ENCODE results near the gene COL23A1. TPM values are rescaled to one million over a fixed set of nuclear protein-coding genes. Genes with fewer than 3 reads are reported as not detected.
A peak's percentile ranks its signal among the peaks of the same experiment; 100 is the strongest.

COL23A1 gene
- total and polyA plus RNA-seq, 2 of the 8 experiments (the other 6 are each of a cell fraction or from before 2014, with no cell fraction given), result 3.1 to 4.7 TPM

DNA sequence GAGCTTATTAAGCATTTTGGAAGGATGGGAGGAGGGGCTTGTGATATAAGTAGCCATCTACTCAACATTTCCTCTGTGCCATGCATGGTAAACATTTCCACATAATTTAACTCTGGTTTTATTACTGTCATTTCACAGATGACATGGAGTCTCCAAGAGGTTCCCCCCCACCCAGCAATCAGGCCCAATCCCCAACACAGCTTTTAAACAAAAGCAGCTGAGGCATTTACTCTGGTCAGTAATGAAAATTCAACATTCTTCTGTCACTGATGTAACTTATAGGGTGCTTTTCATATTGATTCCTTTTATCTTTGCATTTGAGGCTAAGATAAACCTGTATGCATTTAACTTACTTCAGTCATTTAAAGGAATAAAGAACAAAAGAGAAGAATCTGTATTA lies 128.1 kb downstream of the COL23A1 start:
- FAIRE-seq, result no peak
- POLR2A ChIA-PET (ENCODE audit: partially characterized antibody), result no interaction called here
- DNase-seq (ENCODE audit: low read depth in 1 of 2, low spot score in 2 of 2), result no peak
- TF ChIP-seq, protein P1, sequence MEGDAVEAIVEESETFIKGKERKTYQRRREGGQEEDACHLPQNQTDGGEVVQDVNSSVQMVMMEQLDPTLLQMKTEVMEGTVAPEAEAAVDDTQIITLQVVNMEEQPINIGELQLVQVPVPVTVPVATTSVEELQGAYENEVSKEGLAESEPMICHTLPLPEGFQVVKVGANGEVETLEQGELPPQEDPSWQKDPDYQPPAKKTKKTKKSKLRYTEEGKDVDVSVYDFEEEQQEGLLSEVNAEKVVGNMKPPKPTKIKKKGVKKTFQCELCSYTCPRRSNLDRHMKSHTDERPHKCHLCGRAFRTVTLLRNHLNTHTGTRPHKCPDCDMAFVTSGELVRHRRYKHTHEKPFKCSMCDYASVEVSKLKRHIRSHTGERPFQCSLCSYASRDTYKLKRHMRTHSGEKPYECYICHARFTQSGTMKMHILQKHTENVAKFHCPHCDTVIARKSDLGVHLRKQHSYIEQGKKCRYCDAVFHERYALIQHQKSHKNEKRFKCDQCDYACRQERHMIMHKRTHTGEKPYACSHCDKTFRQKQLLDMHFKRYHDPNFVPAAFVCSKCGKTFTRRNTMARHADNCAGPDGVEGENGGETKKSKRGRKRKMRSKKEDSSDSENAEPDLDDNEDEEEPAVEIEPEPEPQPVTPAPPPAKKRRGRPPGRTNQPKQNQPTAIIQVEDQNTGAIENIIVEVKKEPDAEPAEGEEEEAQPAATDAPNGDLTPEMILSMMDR (IDR thresholded peaks at IDR 0.05; ENCODE audit: control extremely low read depth in 1 of 3, insufficient read depth in 1 of 3, low read depth in 1 of 3, low read length in 3 of 3), result no peak
- TF ChIP-seq BRCA1 (IDR thresholded peaks at IDR 0.05; ENCODE audit: low read depth, low read length) (no peak), YY1 (IDR thresholded peaks at IDR 0.05; ENCODE audit: low read depth, low read length) (no peak), CTBP2 (IDR thresholded peaks at IDR 0.05; ENCODE audit: borderline replicate concordance, insufficient read depth, insufficient read length, low read length) (no peak), RNF2 (IDR thresholded peaks at IDR 0.05; ENCODE audit: borderline replicate concordance, low read depth, low read length, missing control alignments, poor library complexity, severe bottlenecking) (no peak)
- TF ChIP-seq, protein P2, sequence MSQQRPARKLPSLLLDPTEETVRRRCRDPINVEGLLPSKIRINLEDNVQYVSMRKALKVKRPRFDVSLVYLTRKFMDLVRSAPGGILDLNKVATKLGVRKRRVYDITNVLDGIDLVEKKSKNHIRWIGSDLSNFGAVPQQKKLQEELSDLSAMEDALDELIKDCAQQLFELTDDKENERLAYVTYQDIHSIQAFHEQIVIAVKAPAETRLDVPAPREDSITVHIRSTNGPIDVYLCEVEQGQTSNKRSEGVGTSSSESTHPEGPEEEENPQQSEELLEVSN (IDR thresholded peaks at IDR 0.05), result no peak
- TF ChIP-seq, protein P3, sequence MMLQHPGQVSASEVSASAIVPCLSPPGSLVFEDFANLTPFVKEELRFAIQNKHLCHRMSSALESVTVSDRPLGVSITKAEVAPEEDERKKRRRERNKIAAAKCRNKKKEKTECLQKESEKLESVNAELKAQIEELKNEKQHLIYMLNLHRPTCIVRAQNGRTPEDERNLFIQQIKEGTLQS (IDR thresholded peaks at IDR 0.05; ENCODE audit: insufficient read depth, low read depth, low read length), result no peak
- TF ChIP-seq, protein P4, sequence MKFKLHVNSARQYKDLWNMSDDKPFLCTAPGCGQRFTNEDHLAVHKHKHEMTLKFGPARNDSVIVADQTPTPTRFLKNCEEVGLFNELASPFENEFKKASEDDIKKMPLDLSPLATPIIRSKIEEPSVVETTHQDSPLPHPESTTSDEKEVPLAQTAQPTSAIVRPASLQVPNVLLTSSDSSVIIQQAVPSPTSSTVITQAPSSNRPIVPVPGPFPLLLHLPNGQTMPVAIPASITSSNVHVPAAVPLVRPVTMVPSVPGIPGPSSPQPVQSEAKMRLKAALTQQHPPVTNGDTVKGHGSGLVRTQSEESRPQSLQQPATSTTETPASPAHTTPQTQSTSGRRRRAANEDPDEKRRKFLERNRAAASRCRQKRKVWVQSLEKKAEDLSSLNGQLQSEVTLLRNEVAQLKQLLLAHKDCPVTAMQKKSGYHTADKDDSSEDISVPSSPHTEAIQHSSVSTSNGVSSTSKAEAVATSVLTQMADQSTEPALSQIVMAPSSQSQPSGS (IDR thresholded peaks at IDR 0.05; ENCODE audit: low read length), result no peak

More for the DNA sequence above, 128.1 kb downstream of the COL23A1 start:
- no peak overlapping the region for H3K4me2 ChIP-seq (ENCODE audit: insufficient read depth in 1 of 2, low read depth in 2 of 2, low read length in 2 of 2)
- no peaks in the 10 kb centered on the region for H3K23me2 ChIP-seq (ENCODE audit: low read depth, low read length)
- H3K4me3 ChIP-seq (ENCODE audit: extremely low read depth in 1 of 4, insufficient read depth in 2 of 4, low read depth in 3 of 4, low read length in 4 of 4), result no peak overlapping the region
- no peak overlapping the region for H3K9ac ChIP-seq (replicated peaks in 1 of 4; ENCODE audit: extremely low read depth in 1 of 4, low read depth in 3 of 4, low read length in 3 of 4)
- no peak overlapping the region for H2BK12ac ChIP-seq (ENCODE audit: low read depth, low read length)
- no peaks in the 10 kb centered on the region for H3K79me1 ChIP-seq (ENCODE audit: low read depth, low read length)
- no peak overlapping the region for H4K91ac ChIP-seq (replicated peaks; ENCODE audit: insufficient read length, low read length)
- H3K9me3 ChIP-seq (ENCODE audit: insufficient read depth in 2 of 2, low read depth in 1 of 2, low read length in 1 of 2), result no peaks in the 10 kb centered on the region
- no peak overlapping the region for H4K5ac ChIP-seq (ENCODE audit: insufficient read length, low read depth, low read length)
- H3K23ac ChIP-seq (ENCODE audit: insufficient read length), result no peak overlapping the region
- H4K8ac ChIP-seq (ENCODE audit: extremely low read depth, insufficient read depth, low read length), result no peak overlapping the region
- H3K18ac ChIP-seq (ENCODE audit: extremely low read depth, low read length), result 0 out of 2 replicates have a peak overlapping the region, but pooled peaks have one; percentile 52
- CTCF ChIA-PET (ENCODE audit: partially characterized antibody), result interaction anchor here (0.8 to 6.2 kb wide), 38 partner anchors 10 to 209 kb away, joined by 3 to 80 read pairs (median 7); partner anchors contain the start of gene COL23A1
- H3K27ac ChIP-seq (ENCODE audit: low read depth, low read length), result no peak overlapping the region
- peak overlapping the region; percentile 16; the same call in 1 of the 2 replicates for H2BK5ac ChIP-seq (ENCODE audit: low read depth, low read length)
- no peaks in the 10 kb centered on the region for H3K79me2 ChIP-seq (ENCODE audit: control insufficient read depth in 1 of 2, insufficient read depth in 2 of 2, low read length in 2 of 2)
- no peak overlapping the region for H3K4ac ChIP-seq (replicated peaks; ENCODE audit: insufficient read length, low read depth, low read length)
- no peak overlapping the region for H2BK20ac ChIP-seq (ENCODE audit: low read length)
- peaks cover 0 to 13% (median 8%) of the 10 kb centered on the region in 4 experiments; a peak in 5 of 7 replicates for H3K4me1 ChIP-seq (replicated peaks in 1 of 4; ENCODE audit: control insufficient read depth in 3 of 4, insufficient read depth in 4 of 4, low read length in 3 of 4)
- H2BK15ac ChIP-seq (ENCODE audit: low read length), result 0 out of 2 replicates have a peak overlapping the region, but pooled peaks have one; percentile 22
- no peaks in the 10 kb centered on the region for H4K20me1 ChIP-seq (replicated peaks in 1 of 2; ENCODE audit: control insufficient read depth in 1 of 2, insufficient read depth in 2 of 2, low read length in 2 of 2)
- H2BK120ac ChIP-seq (replicated peaks; ENCODE audit: low read depth, low read length), result no peak overlapping the region
- no peak overlapping the region for H3K56ac ChIP-seq (replicated peaks; ENCODE audit: insufficient read length, low read depth, low read length)
- H3K36me3 ChIP-seq (ENCODE audit: control insufficient read depth in 2 of 4, insufficient read depth in 4 of 4, low read length in 3 of 4), result no peaks in the 10 kb centered on the region
- H2AFZ ChIP-seq (ENCODE audit: low read length), result no peak overlapping the region
- no peaks in the 10 kb centered on the region for H3K27me3 ChIP-seq (replicated peaks in 1 of 4; ENCODE audit: control insufficient read depth in 3 of 4, extremely low read depth in 1 of 4, insufficient read depth in 3 of 4, low read length in 3 of 4)
- H2AK5ac ChIP-seq (ENCODE audit: low read depth, low read length), result peak overlapping the region; percentile 34; the same call in 1 of the 2 replicates
- no peak overlapping the region for H3K14ac ChIP-seq (ENCODE audit: insufficient read length)

Measured in H1 (cell line).